Vagina (tissue), 2 donors: Measurements from ENCODE around the gene CERK.

ENCODE experiments used
- CTCF ChIP-seq, 3 experiments: fragments of 450-650 bp in 2 of 3; fragments of 200-600 bp in 1 of 3; sonication (generic) in 1 of 3; IDR thresholded peaks; one replicate each; pipeline ENCODE4 v1.5.1; 2017 to 2019; ENCODE audit warnings: antibody characterized with exemption in 3 of 3, mild to moderate bottlenecking in 2 of 3, moderate library complexity in 2 of 3
- POLR2A ChIP-seq, 2 donors: fragments of 450-650 bp; IDR thresholded peaks; one replicate each; pipeline ENCODE4 v1.6.1; 2017; ENCODE audit warnings: antibody characterized with exemption in 2 of 2, mild to moderate bottlenecking in 2 of 2, moderate library complexity in 2 of 2
- POLR2AphosphoS5 ChIP-seq, 2 donors: sonication (generic); formaldehyde crosslinking; IDR thresholded peaks; one replicate each; pipeline ENCODE4 v1.9.0; 2017; ENCODE audit warnings: antibody characterized with exemption in 2 of 2, mild to moderate bottlenecking in 2 of 2, low read depth in 1 of 2; ENCODE audit not compliant: insufficient read depth in 1 of 2

DNA sequence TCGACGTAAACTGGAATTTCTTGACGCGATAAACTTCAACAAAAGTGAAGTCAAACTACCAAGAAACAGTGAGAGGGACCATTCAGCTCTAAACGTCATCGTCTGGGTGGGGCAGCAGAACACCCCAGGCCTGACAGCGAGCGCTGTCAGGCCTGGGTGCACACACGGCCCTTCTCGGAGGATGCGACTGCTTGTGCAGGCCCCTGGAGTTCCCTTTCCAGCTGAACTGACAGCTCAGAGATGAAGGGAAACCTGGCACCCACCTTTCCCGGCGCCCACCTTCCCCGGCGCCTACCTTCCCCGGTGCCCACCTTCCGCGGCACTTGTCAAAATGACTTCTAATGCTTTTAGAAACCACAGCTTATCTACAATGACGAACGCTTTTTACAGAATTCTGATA lies 47.9 kb downstream of the CERK start:
- no peak for TF ChIP-seq CTCF (IDR thresholded peaks at IDR 0.05)
- no peak for TF ChIP-seq POLR2AphosphoS5 (IDR thresholded peaks at IDR 0.05; ENCODE audit: insufficient read depth in 1 of 2, low read depth in 1 of 2)
- no peak for TF ChIP-seq POLR2A (IDR thresholded peaks at IDR 0.05)
